ENCODE results near the gene ATP8B1. TPM values are rescaled to one million over a fixed set of nuclear protein-coding genes. Genes with fewer than 3 reads are reported as not detected.

The ATP8B1 gene
- polyA plus RNA-seq, 1 donor, result 4.5 TPM

GRCh38 chr18:57715671-57716070 is 87.4 kb downstream of the ATP8B1 start:
- no peak for DNase-seq

- DNase-seq, result no peak
Measured at GRCh38 chr18:57715073-57715472, 88.0 kb downstream of the ATP8B1 start.

GRCh38 chr18:57710226-57710625 is 92.9 kb downstream of the ATP8B1 start:
- no peak for DNase-seq

GRCh38 chr18:57709335-57709734 is 93.8 kb downstream of the ATP8B1 start:
- no peak for DNase-seq

- DNase-seq, result no peak
Measured at GRCh38 chr18:57708288-57708687, 94.8 kb downstream of the ATP8B1 start.

- DNase-seq, result no peak
Measured at GRCh38 chr18:57705832-57706595, 97.1 kb downstream of the ATP8B1 start.

GRCh38 chr18:57705011-57705410 is 98.1 kb downstream of the ATP8B1 start:
- DNase-seq, result no peak

- no peak for DNase-seq
Measured at GRCh38 chr18:57698571-57699276, 104.4 kb downstream of the ATP8B1 start.

GRCh38 chr18:57697426-57697825 is 105.7 kb downstream of the ATP8B1 start:
- DNase-seq, result no peak

- no peak for DNase-seq
Measured at GRCh38 chr18:57696271-57696670, 106.8 kb downstream of the ATP8B1 start.

GRCh38 chr18:57691363-57691762 is 111.8 kb downstream of the ATP8B1 start:
- no peak for DNase-seq

GRCh38 chr18:57687970-57688369 is 115.1 kb downstream of the ATP8B1 start:
- no peak for DNase-seq

- DNase-seq, result no peak
Measured at GRCh38 chr18:57683470-57683869, 119.6 kb downstream of the ATP8B1 start.

- no peak for DNase-seq
Measured at GRCh38 chr18:57677262-57678211, 125.6 kb downstream of the ATP8B1 start.

- no peak for DNase-seq
Measured at GRCh38 chr18:57674891-57675290, 128.2 kb downstream of the ATP8B1 start.

- DNase-seq, result no peak
Measured at GRCh38 chr18:57670046-57670445, 133.1 kb downstream of the ATP8B1 start.

GRCh38 chr18:57668021-57668420 is 135.1 kb downstream of the ATP8B1 start:
- DNase-seq, result no peak

- DNase-seq, result no peak
Measured at GRCh38 chr18:57666818-57667497, 136.2 kb downstream of the ATP8B1 start.

GRCh38 chr18:57664568-57665165 is 138.4 kb downstream of the ATP8B1 start:
- no peak for DNase-seq

- DNase-seq, result no peak
Measured at GRCh38 chr18:57660961-57661360, 142.2 kb downstream of the ATP8B1 start.

GRCh38 chr18:57659460-57660102 is 143.5 kb downstream of the ATP8B1 start:
- no peak for DNase-seq
